H1 (cell line): Measurements from ENCODE around the gene ZDHHC8.

Source experiments
- EGR1 ChIP-seq: IDR thresholded peaks from 2 replicates; pipeline ENCODE4 v1.6.1; 2011; ENCODE audit warnings: low read depth, low read length, borderline replicate concordance
- EP300 ChIP-seq, 2 experiments: IDR thresholded peaks; 1 replicate in 1 of 2; 2 replicates in 1 of 2; pipeline ENCODE4 v1.6.1; 2011 to 2012; ENCODE audit warnings: low read depth in 2 of 2, low read length in 2 of 2, mild to moderate bottlenecking in 2 of 2, borderline replicate concordance in 1 of 2, inconsistent platforms in 1 of 2, moderate library complexity in 1 of 2
- FOSL1 ChIP-seq: IDR thresholded peaks from 2 replicates; pipeline ENCODE4 v1.6.1; 2011; ENCODE audit warnings: mild to moderate bottlenecking, low read depth, low read length, moderate library complexity; ENCODE audit not compliant: insufficient read depth
- NRF1 ChIP-seq: IDR thresholded peaks from 2 replicates; pipeline ENCODE4 v1.6.1; 2011; ENCODE audit warnings: mild to moderate bottlenecking, low read depth, low read length, improper control_type of control experiment
- RFX5 ChIP-seq: IDR thresholded peaks from 2 replicates; pipeline ENCODE4 v1.6.1; 2011; ENCODE audit warnings: low read depth, low read length, improper control_type of control experiment, borderline replicate concordance
- TF ChIP-seq, protein P1 (sequence below): IDR thresholded peaks from 2 replicates; pipeline ENCODE4 v1.6.1; 2012; ENCODE audit warnings: inconsistent platforms
- TF ChIP-seq, protein P2 (sequence below), 3 experiments: IDR thresholded peaks; 1 replicate in 2 of 3; 2 replicates in 1 of 3; pipeline versions ENCODE4 v1.5.1 to v1.6.1; 2011; ENCODE audit warnings: low read length in 3 of 3, mild to moderate bottlenecking in 3 of 3, inconsistent platforms in 2 of 3, low read depth in 1 of 3, moderate library complexity in 1 of 3; ENCODE audit not compliant: insufficient read depth in 1 of 3; ENCODE audit errors: control extremely low read depth in 1 of 3
- TF ChIP-seq, protein P3 (sequence below): IDR thresholded peaks from 2 replicates; pipeline ENCODE4 v1.6.1; 2012; ENCODE audit warnings: inconsistent platforms

DNA sequence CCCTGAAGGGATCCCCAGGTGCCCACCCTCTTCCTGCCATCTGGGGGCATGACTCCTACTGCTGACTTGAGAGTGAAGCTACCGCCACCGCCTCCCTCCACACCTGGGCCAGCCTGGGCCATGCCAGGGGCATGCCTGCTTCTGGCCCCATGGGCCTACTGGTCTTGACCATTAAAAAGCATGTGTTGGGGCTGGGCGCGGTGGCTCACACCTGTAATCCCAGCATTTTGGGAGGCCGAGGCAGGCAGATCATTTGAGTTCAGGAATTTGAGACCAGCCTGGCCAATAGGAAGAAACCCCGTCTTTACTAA is 56.9 kb downstream of the ZDHHC8 start:
- no peak for TF ChIP-seq EGR1
- no peak for TF ChIP-seq RFX5
- TF ChIP-seq, protein P1, sequence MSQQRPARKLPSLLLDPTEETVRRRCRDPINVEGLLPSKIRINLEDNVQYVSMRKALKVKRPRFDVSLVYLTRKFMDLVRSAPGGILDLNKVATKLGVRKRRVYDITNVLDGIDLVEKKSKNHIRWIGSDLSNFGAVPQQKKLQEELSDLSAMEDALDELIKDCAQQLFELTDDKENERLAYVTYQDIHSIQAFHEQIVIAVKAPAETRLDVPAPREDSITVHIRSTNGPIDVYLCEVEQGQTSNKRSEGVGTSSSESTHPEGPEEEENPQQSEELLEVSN = no peak
- TF ChIP-seq NRF1 = no peak
- TF ChIP-seq FOSL1 = no peak
- TF ChIP-seq, protein P2, sequence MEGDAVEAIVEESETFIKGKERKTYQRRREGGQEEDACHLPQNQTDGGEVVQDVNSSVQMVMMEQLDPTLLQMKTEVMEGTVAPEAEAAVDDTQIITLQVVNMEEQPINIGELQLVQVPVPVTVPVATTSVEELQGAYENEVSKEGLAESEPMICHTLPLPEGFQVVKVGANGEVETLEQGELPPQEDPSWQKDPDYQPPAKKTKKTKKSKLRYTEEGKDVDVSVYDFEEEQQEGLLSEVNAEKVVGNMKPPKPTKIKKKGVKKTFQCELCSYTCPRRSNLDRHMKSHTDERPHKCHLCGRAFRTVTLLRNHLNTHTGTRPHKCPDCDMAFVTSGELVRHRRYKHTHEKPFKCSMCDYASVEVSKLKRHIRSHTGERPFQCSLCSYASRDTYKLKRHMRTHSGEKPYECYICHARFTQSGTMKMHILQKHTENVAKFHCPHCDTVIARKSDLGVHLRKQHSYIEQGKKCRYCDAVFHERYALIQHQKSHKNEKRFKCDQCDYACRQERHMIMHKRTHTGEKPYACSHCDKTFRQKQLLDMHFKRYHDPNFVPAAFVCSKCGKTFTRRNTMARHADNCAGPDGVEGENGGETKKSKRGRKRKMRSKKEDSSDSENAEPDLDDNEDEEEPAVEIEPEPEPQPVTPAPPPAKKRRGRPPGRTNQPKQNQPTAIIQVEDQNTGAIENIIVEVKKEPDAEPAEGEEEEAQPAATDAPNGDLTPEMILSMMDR (IDR thresholded peaks at IDR 0.05; ENCODE audit: control extremely low read depth in 1 of 3, insufficient read depth in 1 of 3, low read depth in 1 of 3, low read length in 3 of 3) = no peak
- no peak for TF ChIP-seq EP300 (IDR thresholded peaks at IDR 0.05; ENCODE audit: borderline replicate concordance in 1 of 2, low read depth in 2 of 2, low read length in 2 of 2)
- TF ChIP-seq, protein P3, sequence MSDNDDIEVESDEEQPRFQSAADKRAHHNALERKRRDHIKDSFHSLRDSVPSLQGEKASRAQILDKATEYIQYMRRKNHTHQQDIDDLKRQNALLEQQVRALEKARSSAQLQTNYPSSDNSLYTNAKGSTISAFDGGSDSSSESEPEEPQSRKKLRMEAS = no peak
